H9 (cell line): ENCODE results near the gene NXPH4. TPM values are rescaled to one million over a fixed set of nuclear protein-coding genes. Genes with fewer than 3 reads are reported as not detected.

Source experiments
- DNase-seq: peaks from one replicate; pipeline ENCODE4 v3.0.0-alpha.2; 2017
- H2AFZ ChIP-seq: one replicate; pipeline ENCODE4 v1.6.1; 2013; ENCODE audit warnings: mild to moderate bottlenecking, low read length, control low read depth, moderate library complexity
- H2AK5ac ChIP-seq: 2 replicates; pipeline ENCODE4 v1.6.1; 2013; ENCODE audit warnings: low read length, control low read depth, mixed read lengths; ENCODE audit not compliant: insufficient read length
- H2BK120ac ChIP-seq: one replicate; pipeline ENCODE4 v1.6.1; 2013; ENCODE audit warnings: low read depth, mild to moderate bottlenecking, low read length, control low read depth, inconsistent platforms; ENCODE audit not compliant: poor library complexity, severe bottlenecking
- H2BK12ac ChIP-seq: 2 replicates; pipeline ENCODE4 v1.6.1; 2013; ENCODE audit warnings: low read length, control low read depth, mixed read lengths, low read depth; ENCODE audit not compliant: insufficient read length
- H2BK15ac ChIP-seq: 2 replicates; pipeline ENCODE4 v1.6.1; 2013; ENCODE audit warnings: low read depth, low read length, control low read depth
- H2BK20ac ChIP-seq: one replicate; pipeline ENCODE4 v1.6.1; 2013; ENCODE audit warnings: low read depth, mild to moderate bottlenecking, low read length, control low read depth, inconsistent platforms; ENCODE audit not compliant: poor library complexity, severe bottlenecking
- H2BK5ac ChIP-seq: 2 replicates; pipeline ENCODE4 v1.6.1; 2013; ENCODE audit warnings: low read length, control low read depth, mixed read lengths; ENCODE audit not compliant: insufficient read length
- H3K14ac ChIP-seq: 2 replicates; pipeline ENCODE4 v1.6.1; 2013; ENCODE audit warnings: low read length, control low read depth; ENCODE audit not compliant: insufficient read depth
- H3K18ac ChIP-seq: 2 replicates; pipeline ENCODE4 v1.6.1; 2013; ENCODE audit warnings: low read depth, mild to moderate bottlenecking, mixed read lengths, low read length, control low read depth; ENCODE audit not compliant: insufficient read length
- H3K23ac ChIP-seq: 2 replicates; pipeline ENCODE4 v1.6.1; 2013; ENCODE audit warnings: low read length, control low read depth, mixed read lengths, low read depth; ENCODE audit not compliant: insufficient read length
- H3K23me2 ChIP-seq: 2 replicates; pipeline ENCODE4 v1.6.1; 2013; ENCODE audit warnings: low read depth, mild to moderate bottlenecking, mixed read lengths, low read length, control low read depth; ENCODE audit not compliant: insufficient read length, poor library complexity, severe bottlenecking
- H3K27ac ChIP-seq: 2 replicates; pipeline ENCODE4 v1.5.1; 2013; ENCODE audit warnings: low read length, control low read depth, mixed read lengths, low read depth; ENCODE audit not compliant: insufficient read length
- H3K27me3 ChIP-seq: 2 replicates; pipeline ENCODE4 v1.6.1; 2013; ENCODE audit warnings: low read length, control low read depth, inconsistent platforms; ENCODE audit not compliant: insufficient read depth
- H3K4ac ChIP-seq: 2 replicates; pipeline ENCODE4 v1.6.1; 2013; ENCODE audit warnings: low read depth, mild to moderate bottlenecking, control low read depth, inconsistent platforms, low read length, moderate library complexity
- H3K4me1 ChIP-seq: 2 replicates; pipeline ENCODE4 v1.6.1; 2013; ENCODE audit warnings: low read length, control low read depth, inconsistent platforms; ENCODE audit not compliant: insufficient read depth
- H3K4me2 ChIP-seq: 2 replicates; pipeline ENCODE4 v1.6.1; 2013; ENCODE audit warnings: low read length, control low read depth, mixed read lengths; ENCODE audit not compliant: insufficient read length, insufficient read depth
- H3K56ac ChIP-seq: 2 replicates; pipeline ENCODE4 v1.6.1; 2013; ENCODE audit warnings: low read depth, mild to moderate bottlenecking, mixed read lengths, low read length, control low read depth; ENCODE audit not compliant: insufficient read length
- H3K79me1 ChIP-seq: 2 replicates; pipeline ENCODE4 v1.6.1; 2013; ENCODE audit warnings: low read depth, mild to moderate bottlenecking, moderate library complexity, low read length, control low read depth, inconsistent platforms; ENCODE audit not compliant: insufficient read depth, poor library complexity, severe bottlenecking
- H3K79me2 ChIP-seq: 2 replicates; pipeline ENCODE4 v1.6.1; 2013; ENCODE audit warnings: low read length, control low read depth, inconsistent platforms; ENCODE audit not compliant: insufficient read depth
- H3K9ac ChIP-seq: 2 replicates; pipeline ENCODE4 v1.6.1; 2013; ENCODE audit warnings: low read length, control low read depth, mixed read lengths; ENCODE audit not compliant: insufficient read length; ENCODE audit errors: extremely low read depth
- H3K9me3 ChIP-seq: one replicate; pipeline ENCODE4 v1.6.1; 2013; ENCODE audit warnings: low read depth, low read length, inconsistent platforms; ENCODE audit not compliant: control insufficient read depth
- H3T11ph ChIP-seq: one replicate; pipeline ENCODE4 v1.6.1; 2013; ENCODE audit warnings: mild to moderate bottlenecking, low read length, control low read depth, inconsistent platforms
- H4K20me1 ChIP-seq: one replicate; pipeline ENCODE4 v1.6.1; 2013; ENCODE audit not compliant: control insufficient read depth, insufficient read length, insufficient read depth
- H4K5ac ChIP-seq: 2 replicates; pipeline ENCODE4 v1.6.1; 2013; ENCODE audit warnings: low read depth, mild to moderate bottlenecking, mixed read lengths, low read length, control low read depth; ENCODE audit not compliant: insufficient read length
- H4K8ac ChIP-seq: replicated peaks from 2 replicates; pipeline ENCODE4 v1.6.1; 2013; ENCODE audit warnings: low read length, control low read depth, mixed read lengths, low read depth; ENCODE audit not compliant: insufficient read length
- H4K91ac ChIP-seq: 2 replicates; pipeline ENCODE4 v1.6.1; 2013; ENCODE audit warnings: low read depth, mild to moderate bottlenecking, moderate library complexity, mixed read lengths, low read length, control low read depth; ENCODE audit not compliant: insufficient read length
- H3K27ac Mint-ChIP-seq, 3 experiments: 2 replicates in 2 of 3; 3 replicates in 1 of 3; pipeline ENCODE4 v1.8.0; 2020 to 2021; ENCODE audit warnings: mixed read lengths in 3 of 3, mild to moderate bottlenecking in 1 of 3, moderate library complexity in 1 of 3
- H3K27me3 Mint-ChIP-seq: 2 replicates; pipeline ENCODE4 v1.8.0; 2021; ENCODE audit warnings: low read depth, mild to moderate bottlenecking, moderate library complexity, mixed read lengths
- H3K36me3 Mint-ChIP-seq, 3 experiments: 2 replicates in 2 of 3; 3 replicates in 1 of 3; pipeline ENCODE4 v1.8.0; 2020 to 2021; ENCODE audit warnings: low read depth in 3 of 3, mixed read lengths in 3 of 3; ENCODE audit not compliant: insufficient read depth in 1 of 3
- H3K4me1 Mint-ChIP-seq, 2 experiments: 2 replicates each; pipeline ENCODE4 v1.8.0; 2020; ENCODE audit warnings: mixed read lengths in 2 of 2
- H3K4me3 Mint-ChIP-seq, 2 experiments: 2 replicates in 1 of 2; 3 replicates in 1 of 2; pipeline ENCODE4 v1.8.0; 2020 to 2021; ENCODE audit warnings: mild to moderate bottlenecking in 2 of 2, mixed read lengths in 2 of 2, moderate library complexity in 1 of 2
- H3K9me3 Mint-ChIP-seq, 2 experiments: 2 replicates in 1 of 2; 3 replicates in 1 of 2; pipeline ENCODE4 v1.8.0; 2020; ENCODE audit warnings: mild to moderate bottlenecking in 2 of 2, mixed read lengths in 2 of 2, moderate library complexity in 1 of 2
- CTCF ChIP-seq: fragments of 200-600 bp; sonication (generic); conservative IDR thresholded peaks from 3 replicates; pipeline ENCODE4 v1.8.0; 2021; ENCODE audit warnings: antibody characterized with exemption, mild to moderate bottlenecking
- WGBS: extraction: QIAGEN DNeasy Blood & Tissue Kit; methylation state at CpG from one replicate; pipeline ENCODE4 v1.1.7; 2013; ENCODE audit warnings: missing lambda C conversion rate, low lambda C conversion rate, mixed read lengths; ENCODE audit not compliant: insufficient read length; ENCODE audit errors: extremely low coverage; 5-methylcytosine and 5-hydroxymethylcytosine counted together
- total RNA-seq: library from RNA; stranded (reverse); gene quantifications from 2 replicates; pipeline ENCODE4 v1.2.1, GENCODE V29; 2021

NXPH4 gene
- total RNA-seq, 1 experiment from 2014 or later: 2.1 TPM

GRCh38 chr12:57219993-57220754 is 3.6 kb downstream of the NXPH4 start:
- Histone ChIP-seq H3K9me3 (no peaks in the 10 kb centered on the region), H3K27me3 (peaks cover 77% of the 10 kb centered on the region), H2BK15ac (no peak overlapping the region), H2BK120ac (no peak overlapping the region), H3K79me2 (no peaks in the 10 kb centered on the region), H3K18ac (no peak overlapping the region), H2AK5ac (no peak overlapping the region), H4K20me1 (peaks cover 3% of the 10 kb centered on the region), H3K79me1 (no peaks in the 10 kb centered on the region), H2AFZ (no peak overlapping the region), H3K56ac (no peak overlapping the region), H3T11ph (no peak overlapping the region), H3K27ac (no peak overlapping the region), H3K23me2 (peaks cover 7% of the 10 kb centered on the region), H4K8ac (no peak overlapping the region), H2BK5ac (no peak overlapping the region), H3K23ac (no peak overlapping the region), H3K4ac (no peak overlapping the region), H3K4me2 (peak overlapping the region; percentile 34), H2BK20ac (no peak overlapping the region), H3K14ac (no peak overlapping the region), H4K5ac (no peak overlapping the region), H2BK12ac (no peak overlapping the region), H3K4me1 (no peaks in the 10 kb centered on the region; the same call in 1 of the 2 replicates), H4K91ac (no peak overlapping the region), H3K9ac (no peak overlapping the region)
- Mint-ChIP-seq H3K4me3 (peak overlapping the region; percentile 36 to 75), H3K27me3 (peaks cover 95% of the 10 kb centered on the region), H3K27ac (no peak overlapping the region), H3K4me1 (peaks cover 56 to 66% of the 10 kb centered on the region in 2 experiments), H3K36me3 (no peaks in the 10 kb centered on the region; a peak in 2 of 7 replicates), H3K9me3 (peaks cover 0 to 5% of the 10 kb centered on the region in 2 experiments; a peak in 3 of 5 replicates)
- TF ChIP-seq CTCF: no peak
- no CpG with 5 or more reads among the region's 38 CpGs for WGBS
- DNase-seq: no peak
